GM23338 (cell line): ENCODE data around the gene NABP1. TPM values are rescaled to one million over a fixed set of nuclear protein-coding genes. Genes with fewer than 3 reads are reported as not detected.

Experiments used
- NANOG ChIP-seq: IDR thresholded peaks from 2 replicates; pipeline ENCODE4 v1.6.1; 2016; ENCODE audit warnings: antibody characterized with exemption, borderline replicate concordance
- POLR2AphosphoS5 ChIP-seq: IDR thresholded peaks from 2 replicates; pipeline ENCODE4 v1.6.1; 2016; ENCODE audit warnings: antibody characterized with exemption, low read depth
- ZNF331 ChIP-seq: fragments of 250-450 bp; sonication (Bioruptor Pico); IDR thresholded peaks from 2 replicates; pipeline ENCODE4 v1.5.0; 2020; ENCODE audit warnings: low read depth, mild to moderate bottlenecking, moderate library complexity
- polyA plus RNA-seq: library from polyadenylated mRNA; unstranded; fragments of >200 nt; fragmentation: Nextera tagmentation; extraction: Ambion mirVana; gene quantifications from 2 replicates; pipeline ENCODE4 v1.2.1, GENCODE V29; 2016
- total RNA-seq: library from RNA; depleted of rRNA; stranded (reverse); fragments of >200 nt; shearing (Covaris generic); gene quantifications from 2 replicates; pipeline ENCODE4 v1.2.3, GENCODE V29; 2014
- TF ChIP-seq, protein P1 (sequence below): fragments of 250-450 bp; sonication (Bioruptor Pico); IDR thresholded peaks from 2 replicates; pipeline ENCODE4 v1.5.0; 2020; ENCODE audit warnings: mild to moderate bottlenecking, moderate library complexity
- TF ChIP-seq, protein P2 (sequence below), 2 experiments: fragments of 200-600 bp in 1 of 2; sonication (generic) in 1 of 2; conservative IDR thresholded peaks; 2 replicates each; pipeline versions ENCODE4 v1.5.1 to v1.6.1; 2016 to 2017; ENCODE audit warnings: antibody characterized with exemption in 2 of 2, low read depth in 2 of 2, mild to moderate bottlenecking in 2 of 2, moderate library complexity in 1 of 2
- TF ChIP-seq, protein P3 (sequence below): IDR thresholded peaks from 2 replicates; pipeline ENCODE4 v1.6.1; 2016; ENCODE audit warnings: antibody characterized with exemption

Gene NABP1
- total and polyA plus RNA-seq, 2 experiments from 2014 or later: 5.2 to 5.6 TPM

DNA sequence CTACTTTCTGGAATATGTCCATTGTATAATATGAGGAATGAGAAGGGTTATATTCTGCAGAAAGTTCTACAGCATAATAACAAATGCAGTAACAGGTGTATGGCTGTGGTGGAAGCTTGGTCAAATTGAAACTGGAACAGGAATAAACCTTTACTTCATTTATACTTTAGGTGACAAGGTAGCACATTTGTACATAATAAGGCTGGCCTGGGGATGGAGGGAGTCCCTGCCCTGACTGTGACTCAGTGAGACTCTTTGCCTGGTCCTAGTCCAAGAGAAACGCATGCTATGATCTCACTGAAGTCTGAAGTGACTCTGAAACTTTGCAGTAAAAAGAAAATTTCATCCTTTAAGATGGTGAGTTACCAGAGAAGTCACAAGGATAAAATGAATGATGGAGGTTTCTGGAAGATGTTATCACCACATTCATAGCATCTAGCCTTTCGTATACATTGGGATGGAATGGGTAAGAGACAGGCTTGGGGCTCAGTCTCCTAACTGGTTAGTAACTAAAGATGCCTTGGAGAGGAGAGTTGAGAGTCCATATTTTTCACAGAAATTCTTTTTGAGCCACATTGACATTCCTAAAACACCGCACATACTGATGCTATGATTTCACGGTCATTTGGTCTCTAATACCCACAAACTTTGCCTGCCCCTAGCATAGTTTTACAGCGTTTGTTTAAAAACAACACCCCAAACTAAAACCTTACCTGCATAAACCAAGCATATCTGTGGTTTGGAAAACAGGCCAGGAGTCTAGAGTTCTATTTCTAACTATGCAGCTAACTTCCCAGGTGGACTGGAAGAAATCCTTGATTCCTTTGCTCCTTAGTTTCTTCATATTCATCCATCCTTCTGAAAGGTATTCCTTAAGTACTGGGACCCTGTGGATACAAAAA is 42.4 kb upstream of the NABP1 start (continued):
- TF ChIP-seq, protein P1, sequence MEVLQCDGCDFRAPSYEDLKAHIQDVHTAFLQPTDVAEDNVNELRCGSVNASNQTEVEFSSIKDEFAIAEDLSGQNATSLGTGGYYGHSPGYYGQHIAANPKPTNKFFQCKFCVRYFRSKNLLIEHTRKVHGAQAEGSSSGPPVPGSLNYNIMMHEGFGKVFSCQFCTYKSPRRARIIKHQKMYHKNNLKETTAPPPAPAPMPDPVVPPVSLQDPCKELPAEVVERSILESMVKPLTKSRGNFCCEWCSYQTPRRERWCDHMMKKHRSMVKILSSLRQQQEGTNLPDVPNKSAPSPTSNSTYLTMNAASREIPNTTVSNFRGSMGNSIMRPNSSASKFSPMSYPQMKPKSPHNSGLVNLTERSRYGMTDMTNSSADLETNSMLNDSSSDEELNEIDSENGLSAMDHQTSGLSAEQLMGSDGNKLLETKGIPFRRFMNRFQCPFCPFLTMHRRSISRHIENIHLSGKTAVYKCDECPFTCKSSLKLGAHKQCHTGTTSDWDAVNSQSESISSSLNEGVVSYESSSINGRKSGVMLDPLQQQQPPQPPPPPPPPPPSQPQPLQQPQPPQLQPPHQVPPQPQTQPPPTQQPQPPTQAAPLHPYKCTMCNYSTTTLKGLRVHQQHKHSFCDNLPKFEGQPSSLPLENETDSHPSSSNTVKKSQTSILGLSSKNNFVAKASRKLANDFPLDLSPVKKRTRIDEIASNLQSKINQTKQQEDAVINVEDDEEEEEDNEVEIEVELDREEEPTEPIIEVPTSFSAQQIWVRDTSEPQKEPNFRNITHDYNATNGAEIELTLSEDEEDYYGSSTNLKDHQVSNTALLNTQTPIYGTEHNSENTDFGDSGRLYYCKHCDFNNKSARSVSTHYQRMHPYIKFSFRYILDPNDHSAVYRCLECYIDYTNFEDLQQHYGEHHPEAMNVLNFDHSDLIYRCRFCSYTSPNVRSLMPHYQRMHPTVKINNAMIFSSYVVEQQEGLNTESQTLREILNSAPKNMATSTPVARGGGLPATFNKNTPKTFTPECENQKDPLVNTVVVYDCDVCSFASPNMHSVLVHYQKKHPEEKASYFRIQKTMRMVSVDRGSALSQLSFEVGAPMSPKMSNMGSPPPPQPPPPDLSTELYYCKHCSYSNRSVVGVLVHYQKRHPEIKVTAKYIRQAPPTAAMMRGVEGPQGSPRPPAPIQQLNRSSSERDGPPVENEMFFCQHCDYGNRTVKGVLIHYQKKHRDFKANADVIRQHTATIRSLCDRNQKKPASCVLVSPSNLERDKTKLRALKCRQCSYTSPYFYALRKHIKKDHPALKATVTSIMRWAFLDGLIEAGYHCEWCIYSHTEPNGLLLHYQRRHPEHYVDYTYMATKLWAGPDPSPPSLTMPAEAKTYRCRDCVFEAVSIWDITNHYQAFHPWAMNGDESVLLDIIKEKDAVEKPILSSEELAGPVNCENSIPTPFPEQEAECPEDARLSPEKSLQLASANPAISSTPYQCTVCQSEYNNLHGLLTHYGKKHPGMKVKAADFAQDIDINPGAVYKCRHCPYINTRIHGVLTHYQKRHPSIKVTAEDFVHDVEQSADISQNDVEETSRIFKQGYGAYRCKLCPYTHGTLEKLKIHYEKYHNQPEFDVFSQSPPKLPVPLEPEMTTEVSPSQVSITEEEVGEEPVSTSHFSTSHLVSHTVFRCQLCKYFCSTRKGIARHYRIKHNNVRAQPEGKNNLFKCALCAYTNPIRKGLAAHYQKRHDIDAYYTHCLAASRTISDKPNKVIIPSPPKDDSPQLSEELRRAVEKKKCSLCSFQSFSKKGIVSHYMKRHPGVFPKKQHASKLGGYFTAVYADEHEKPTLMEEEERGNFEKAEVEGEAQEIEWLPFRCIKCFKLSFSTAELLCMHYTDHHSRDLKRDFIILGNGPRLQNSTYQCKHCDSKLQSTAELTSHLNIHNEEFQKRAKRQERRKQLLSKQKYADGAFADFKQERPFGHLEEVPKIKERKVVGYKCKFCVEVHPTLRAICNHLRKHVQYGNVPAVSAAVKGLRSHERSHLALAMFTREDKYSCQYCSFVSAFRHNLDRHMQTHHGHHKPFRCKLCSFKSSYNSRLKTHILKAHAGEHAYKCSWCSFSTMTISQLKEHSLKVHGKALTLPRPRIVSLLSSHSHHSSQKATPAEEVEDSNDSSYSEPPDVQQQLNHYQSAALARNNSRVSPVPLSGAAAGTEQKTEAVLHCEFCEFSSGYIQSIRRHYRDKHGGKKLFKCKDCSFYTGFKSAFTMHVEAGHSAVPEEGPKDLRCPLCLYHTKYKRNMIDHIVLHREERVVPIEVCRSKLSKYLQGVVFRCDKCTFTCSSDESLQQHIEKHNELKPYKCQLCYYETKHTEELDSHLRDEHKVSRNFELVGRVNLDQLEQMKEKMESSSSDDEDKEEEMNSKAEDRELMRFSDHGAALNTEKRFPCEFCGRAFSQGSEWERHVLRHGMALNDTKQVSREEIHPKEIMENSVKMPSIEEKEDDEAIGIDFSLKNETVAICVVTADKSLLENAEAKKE (CRISPR knock-in tag): no peak
- TF ChIP-seq ZNF331 (CRISPR knock-in tag): no peak
- TF ChIP-seq, protein P2, sequence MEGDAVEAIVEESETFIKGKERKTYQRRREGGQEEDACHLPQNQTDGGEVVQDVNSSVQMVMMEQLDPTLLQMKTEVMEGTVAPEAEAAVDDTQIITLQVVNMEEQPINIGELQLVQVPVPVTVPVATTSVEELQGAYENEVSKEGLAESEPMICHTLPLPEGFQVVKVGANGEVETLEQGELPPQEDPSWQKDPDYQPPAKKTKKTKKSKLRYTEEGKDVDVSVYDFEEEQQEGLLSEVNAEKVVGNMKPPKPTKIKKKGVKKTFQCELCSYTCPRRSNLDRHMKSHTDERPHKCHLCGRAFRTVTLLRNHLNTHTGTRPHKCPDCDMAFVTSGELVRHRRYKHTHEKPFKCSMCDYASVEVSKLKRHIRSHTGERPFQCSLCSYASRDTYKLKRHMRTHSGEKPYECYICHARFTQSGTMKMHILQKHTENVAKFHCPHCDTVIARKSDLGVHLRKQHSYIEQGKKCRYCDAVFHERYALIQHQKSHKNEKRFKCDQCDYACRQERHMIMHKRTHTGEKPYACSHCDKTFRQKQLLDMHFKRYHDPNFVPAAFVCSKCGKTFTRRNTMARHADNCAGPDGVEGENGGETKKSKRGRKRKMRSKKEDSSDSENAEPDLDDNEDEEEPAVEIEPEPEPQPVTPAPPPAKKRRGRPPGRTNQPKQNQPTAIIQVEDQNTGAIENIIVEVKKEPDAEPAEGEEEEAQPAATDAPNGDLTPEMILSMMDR (conservative IDR thresholded peaks at IDR 0.05; ENCODE audit: low read depth in 2 of 2): no peak
- no peak for TF ChIP-seq NANOG
- TF ChIP-seq, protein P3, sequence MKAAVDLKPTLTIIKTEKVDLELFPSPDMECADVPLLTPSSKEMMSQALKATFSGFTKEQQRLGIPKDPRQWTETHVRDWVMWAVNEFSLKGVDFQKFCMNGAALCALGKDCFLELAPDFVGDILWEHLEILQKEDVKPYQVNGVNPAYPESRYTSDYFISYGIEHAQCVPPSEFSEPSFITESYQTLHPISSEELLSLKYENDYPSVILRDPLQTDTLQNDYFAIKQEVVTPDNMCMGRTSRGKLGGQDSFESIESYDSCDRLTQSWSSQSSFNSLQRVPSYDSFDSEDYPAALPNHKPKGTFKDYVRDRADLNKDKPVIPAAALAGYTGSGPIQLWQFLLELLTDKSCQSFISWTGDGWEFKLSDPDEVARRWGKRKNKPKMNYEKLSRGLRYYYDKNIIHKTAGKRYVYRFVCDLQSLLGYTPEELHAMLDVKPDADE: no peak
- TF ChIP-seq POLR2AphosphoS5: no peak
